ENCODE data around the gene RAX2.

DNA sequence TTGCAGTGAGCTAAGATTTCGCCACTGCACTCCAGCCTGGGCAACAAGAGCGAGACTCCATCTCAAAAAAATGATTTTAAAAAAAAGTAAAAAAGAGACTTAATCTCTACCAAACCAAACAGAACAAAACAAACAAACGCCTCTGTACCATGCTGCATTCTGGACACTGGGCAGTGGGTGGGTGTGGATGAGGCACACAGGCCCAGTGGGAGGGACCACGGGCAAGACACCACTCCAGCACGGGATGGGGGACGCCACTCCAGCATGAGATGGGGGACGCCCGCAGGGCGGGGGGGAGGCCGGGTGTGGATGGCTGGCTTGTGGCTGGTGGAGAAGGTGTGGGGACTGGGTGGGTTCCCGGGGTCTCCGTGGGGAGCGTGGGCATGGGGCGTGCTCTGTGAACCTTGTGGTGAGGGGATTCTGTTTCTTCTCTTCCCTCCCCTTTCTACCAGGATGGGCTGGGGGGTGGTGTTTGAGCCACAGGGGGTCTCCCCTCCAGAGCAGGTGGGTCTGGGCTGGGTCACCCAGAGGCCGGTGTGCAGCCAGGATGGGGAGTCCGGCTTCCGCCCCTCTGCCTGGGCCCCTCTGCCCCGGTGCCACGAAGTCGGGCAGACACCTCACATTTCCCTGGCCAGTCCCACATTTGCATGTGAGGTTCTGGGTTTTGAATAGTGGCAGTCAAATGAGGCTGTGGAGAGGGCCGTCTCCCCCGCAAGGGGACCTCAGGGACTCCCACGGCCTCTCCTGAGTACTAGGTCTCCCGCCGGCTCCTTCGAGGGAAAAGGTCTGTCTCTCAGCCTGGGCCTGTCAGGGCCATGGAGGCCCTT, 38.1 kb upstream of the RAX2 start:
- TF ChIP-seq, protein P1, sequence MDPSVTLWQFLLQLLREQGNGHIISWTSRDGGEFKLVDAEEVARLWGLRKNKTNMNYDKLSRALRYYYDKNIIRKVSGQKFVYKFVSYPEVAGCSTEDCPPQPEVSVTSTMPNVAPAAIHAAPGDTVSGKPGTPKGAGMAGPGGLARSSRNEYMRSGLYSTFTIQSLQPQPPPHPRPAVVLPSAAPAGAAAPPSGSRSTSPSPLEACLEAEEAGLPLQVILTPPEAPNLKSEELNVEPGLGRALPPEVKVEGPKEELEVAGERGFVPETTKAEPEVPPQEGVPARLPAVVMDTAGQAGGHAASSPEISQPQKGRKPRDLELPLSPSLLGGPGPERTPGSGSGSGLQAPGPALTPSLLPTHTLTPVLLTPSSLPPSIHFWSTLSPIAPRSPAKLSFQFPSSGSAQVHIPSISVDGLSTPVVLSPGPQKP (IDR thresholded peaks at IDR 0.05; ENCODE audit: low read depth, low read length), result no peak
- peak; percentile 27 for TF ChIP-seq SP1 (IDR thresholded peaks at IDR 0.05; ENCODE audit: low read depth, low read length)
